SU-DHL-6 (cell line): ENCODE measurements around the gene TMEM38B.

Experiments used
- CTCF ChIP-seq: fragments of 200-600 bp; sonication (generic); IDR thresholded peaks from one replicate; pipeline ENCODE4 v1.5.1; 2017; ENCODE audit warnings: antibody characterized with exemption, mild to moderate bottlenecking, low read length, moderate library complexity; ENCODE audit not compliant: insufficient read depth, poor library complexity, severe bottlenecking
- EZH2phosphoT487 ChIP-seq: fragments of 200-600 bp; sonication (generic), shearing (Covaris generic); conservative IDR thresholded peaks from 2 replicates; pipeline ENCODE4 v1.6.1; 2018; ENCODE audit warnings: mild to moderate bottlenecking, antibody characterized with exemption, low read length, moderate library complexity, mixed read lengths

GRCh38 chr9:105658351-105658750 lies 36.0 kb upstream of the TMEM38B start:
- no peak for TF ChIP-seq CTCF
- no peak for TF ChIP-seq EZH2phosphoT487
